ENCODE results near the gene ADAMTS16. TPM values are rescaled to one million over a fixed set of nuclear protein-coding genes. Genes with fewer than 3 reads are reported as not detected.

Gene ADAMTS16
- total RNA-seq, 2 experiments from 2014 or later = not detected

DNA sequence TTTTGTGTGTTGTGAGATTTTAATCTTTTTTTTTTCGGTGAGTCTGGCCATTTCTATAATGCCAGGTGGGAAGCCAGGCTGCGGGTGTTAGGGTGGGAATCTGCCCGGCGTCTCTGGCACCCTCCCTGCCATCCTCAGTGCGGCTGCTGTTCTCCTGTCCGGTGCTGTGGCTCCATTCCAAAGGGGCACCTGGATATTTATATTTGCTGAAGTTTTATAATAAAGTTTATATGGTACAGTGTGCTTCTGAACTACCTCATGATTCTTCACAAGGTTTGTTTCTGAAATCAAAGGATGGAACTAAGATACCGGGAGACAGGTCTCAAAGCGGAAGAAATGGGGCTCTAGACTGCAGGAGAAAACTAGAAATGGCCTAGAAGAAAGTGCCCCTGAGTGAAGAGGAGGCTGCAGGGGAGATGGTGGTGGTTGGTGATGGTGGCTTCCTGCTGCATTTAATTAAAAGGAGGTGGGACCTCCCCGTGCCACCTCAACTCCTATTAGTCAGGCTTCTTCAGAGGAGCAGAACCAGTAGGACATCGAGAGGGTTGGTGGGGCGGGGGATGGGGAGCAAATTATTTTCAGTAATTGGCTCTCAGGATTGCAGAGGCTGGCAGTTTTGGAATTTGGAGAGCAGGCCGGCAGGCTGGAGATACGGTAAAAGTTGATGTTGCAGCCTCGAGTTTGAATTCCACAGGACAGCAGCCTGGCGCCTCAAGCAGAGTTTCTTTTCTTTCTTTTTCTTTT, 180.1 kb downstream of the ADAMTS16 start:
- no peak overlapping the region for H3K27ac Mint-ChIP-seq

DNA sequence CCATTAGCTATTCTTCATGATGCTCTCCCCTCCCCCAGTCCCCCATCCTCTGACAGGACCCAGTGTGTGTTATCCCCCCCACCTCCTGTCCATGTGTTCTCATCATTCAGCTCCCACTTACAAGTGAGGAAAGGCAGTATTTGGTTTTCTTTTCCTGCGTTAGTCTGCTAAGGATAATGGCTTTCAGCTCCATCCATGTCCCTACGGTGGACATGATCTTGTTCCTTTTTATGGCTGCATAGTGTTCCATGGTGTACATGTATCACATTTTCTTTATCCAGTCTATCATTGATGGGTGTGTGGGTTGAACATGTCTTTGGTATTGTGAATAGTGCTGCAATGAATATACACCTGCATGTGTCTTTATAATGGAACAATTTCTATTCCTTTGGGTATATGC, 181.0 kb downstream of the ADAMTS16 start:
- Mint-ChIP-seq H3K9me3 (peaks cover 11% of the 10 kb centered on the region), H3K36me3 (ENCODE audit: low read depth) (no peaks in the 10 kb centered on the region), H3K27me3 (no peaks in the 10 kb centered on the region), H3K27ac (no peak overlapping the region), H3K4me1 (ENCODE audit: low read depth) (no peaks in the 10 kb centered on the region), H3K4me3 (no peak overlapping the region)
- Histone ChIP-seq H3K4me3 (ENCODE audit: low read length) (no peak overlapping the region), H3K36me3 (ENCODE audit: insufficient read depth, low read length) (no peaks in the 10 kb centered on the region), H3K9me3 (ENCODE audit: control insufficient read depth in 1 of 2, insufficient read depth in 1 of 2, low read length in 2 of 2) (peaks cover 15 to 44% of the 10 kb centered on the region in 2 experiments), H3K27me3 (ENCODE audit: control insufficient read depth in 1 of 2, insufficient read depth in 2 of 2, low read length in 2 of 2) (no peaks in the 10 kb centered on the region), H3K4me1 (ENCODE audit: insufficient read depth, low read length) (no peaks in the 10 kb centered on the region), H3K27ac (ENCODE audit: low read depth in 1 of 2, low read length in 2 of 2) (no peak overlapping the region)
- intact Hi-C loops (cut with DNase I, micrococcal nuclease) = no loop called here
- TF ChIP-seq, protein P1, sequence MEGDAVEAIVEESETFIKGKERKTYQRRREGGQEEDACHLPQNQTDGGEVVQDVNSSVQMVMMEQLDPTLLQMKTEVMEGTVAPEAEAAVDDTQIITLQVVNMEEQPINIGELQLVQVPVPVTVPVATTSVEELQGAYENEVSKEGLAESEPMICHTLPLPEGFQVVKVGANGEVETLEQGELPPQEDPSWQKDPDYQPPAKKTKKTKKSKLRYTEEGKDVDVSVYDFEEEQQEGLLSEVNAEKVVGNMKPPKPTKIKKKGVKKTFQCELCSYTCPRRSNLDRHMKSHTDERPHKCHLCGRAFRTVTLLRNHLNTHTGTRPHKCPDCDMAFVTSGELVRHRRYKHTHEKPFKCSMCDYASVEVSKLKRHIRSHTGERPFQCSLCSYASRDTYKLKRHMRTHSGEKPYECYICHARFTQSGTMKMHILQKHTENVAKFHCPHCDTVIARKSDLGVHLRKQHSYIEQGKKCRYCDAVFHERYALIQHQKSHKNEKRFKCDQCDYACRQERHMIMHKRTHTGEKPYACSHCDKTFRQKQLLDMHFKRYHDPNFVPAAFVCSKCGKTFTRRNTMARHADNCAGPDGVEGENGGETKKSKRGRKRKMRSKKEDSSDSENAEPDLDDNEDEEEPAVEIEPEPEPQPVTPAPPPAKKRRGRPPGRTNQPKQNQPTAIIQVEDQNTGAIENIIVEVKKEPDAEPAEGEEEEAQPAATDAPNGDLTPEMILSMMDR (IDR thresholded peaks at IDR 0.05) = no peak
- DNase-seq = no peak
- ChIA-PET CTCF (no interaction called here), POLR2A (no interaction called here)
- ATAC-seq (ENCODE audit: poor library complexity) = no peak

More for the DNA sequence above, 180.1 kb downstream of the ADAMTS16 start:
- no peaks in the 10 kb centered on the region for H3K36me3 ChIP-seq (ENCODE audit: insufficient read depth, low read length)
- POLR2A ChIA-PET = no interaction called here
- DNase-seq (no peak), ATAC-seq (ENCODE audit: poor library complexity) (no peak)
- H3K9me3 ChIP-seq (ENCODE audit: control insufficient read depth in 1 of 2, insufficient read depth in 1 of 2, low read length in 2 of 2) = peaks cover 15 to 38% of the 10 kb centered on the region in 2 experiments
- H3K36me3 Mint-ChIP-seq (ENCODE audit: low read depth) = no peaks in the 10 kb centered on the region
- H3K4me3 Mint-ChIP-seq = no peak overlapping the region
- no peak overlapping the region for H3K4me3 ChIP-seq (ENCODE audit: low read length)
- no peaks in the 10 kb centered on the region for H3K27me3 Mint-ChIP-seq
- H3K27me3 ChIP-seq (ENCODE audit: control insufficient read depth in 1 of 2, insufficient read depth in 2 of 2, low read length in 2 of 2) = no peaks in the 10 kb centered on the region
- H3K4me1 ChIP-seq (ENCODE audit: insufficient read depth, low read length) = no peaks in the 10 kb centered on the region
- TF ChIP-seq, protein P1 (IDR thresholded peaks at IDR 0.05) = no peak
- intact Hi-C loops (cut with DNase I, micrococcal nuclease) = no loop called here
- no peak overlapping the region for H3K27ac ChIP-seq (ENCODE audit: low read depth in 1 of 2, low read length in 2 of 2)
- no peaks in the 10 kb centered on the region for H3K4me1 Mint-ChIP-seq (ENCODE audit: low read depth)
- CTCF ChIA-PET = no interaction called here
- peaks cover 11% of the 10 kb centered on the region for H3K9me3 Mint-ChIP-seq

DNA sequence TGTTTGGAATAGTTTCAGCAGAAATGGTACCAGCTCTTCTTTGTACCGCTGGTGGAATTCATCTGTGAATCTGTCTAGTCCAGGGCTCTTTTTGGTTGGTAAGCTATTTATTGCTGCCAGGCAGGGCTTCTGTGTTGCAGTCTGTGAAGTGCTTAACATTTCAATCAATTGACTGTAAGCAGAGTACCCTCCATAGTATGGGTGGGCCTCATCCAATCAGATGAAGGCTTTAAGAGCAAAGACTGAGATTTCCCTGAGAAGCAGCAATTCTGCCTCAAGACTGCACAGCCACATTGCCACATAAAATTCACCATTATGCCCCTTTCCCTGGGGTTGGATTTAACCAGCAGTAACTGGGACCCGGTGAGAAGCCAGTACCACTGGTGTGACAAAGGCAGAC, 183.4 kb downstream of the ADAMTS16 start:
- H3K36me3 ChIP-seq (ENCODE audit: insufficient read depth, low read length) = no peaks in the 10 kb centered on the region
- DNase-seq = no peak
- Mint-ChIP-seq H3K4me3 (no peak overlapping the region), H3K36me3 (ENCODE audit: low read depth) (no peaks in the 10 kb centered on the region), H3K27me3 (no peaks in the 10 kb centered on the region), H3K4me1 (ENCODE audit: low read depth) (no peaks in the 10 kb centered on the region), H3K9me3 (peaks cover 17% of the 10 kb centered on the region), H3K27ac (no peak overlapping the region)
- POLR2A ChIA-PET = no interaction called here
- ATAC-seq (ENCODE audit: poor library complexity) = no peak
- intact Hi-C loops (cut with DNase I, micrococcal nuclease) = no loop called here
- H3K9me3 ChIP-seq (ENCODE audit: control insufficient read depth in 1 of 2, insufficient read depth in 1 of 2, low read length in 2 of 2) = peaks cover 15 to 54% of the 10 kb centered on the region in 2 experiments
- peaks cover 0 to 2% of the 10 kb centered on the region in 2 experiments for H3K27me3 ChIP-seq (ENCODE audit: control insufficient read depth in 1 of 2, insufficient read depth in 2 of 2, low read length in 2 of 2)
- no peak overlapping the region for H3K4me3 ChIP-seq (ENCODE audit: low read length)
- CTCF ChIA-PET = no interaction called here
- H3K4me1 ChIP-seq (ENCODE audit: insufficient read depth, low read length) = no peaks in the 10 kb centered on the region
- TF ChIP-seq, protein P1 (IDR thresholded peaks at IDR 0.05) = no peak
- H3K27ac ChIP-seq (ENCODE audit: low read depth in 1 of 2, low read length in 2 of 2) = no peak overlapping the region

Data from CD4-positive, alpha-beta T cell (primary cell).